ENCODE data around the gene KIAA1586. TPM values are rescaled to one million over a fixed set of nuclear protein-coding genes. Genes with fewer than 3 reads are reported as not detected.
"Not testable (repeated sequence)": the region's sequence is repeated elsewhere in the genome, so short reads cannot be mapped to it uniquely, and the experiment has no call there.

KIAA1586 gene
- total RNA-seq, 8 experiments from 2014 or later, result 19.2 to 43.3 (median 26.2) TPM

- Histone ChIP-seq H3K4me1 (replicated peaks in 1 of 2) (peaks cover 0 to 5% of the 10 kb centered on the region in 2 donors), H3K4me3 (no peak overlapping the region), H3K27ac (no peak overlapping the region)
- no peak for ATAC-seq (replicated peaks in 6 of 8)
- in situ Hi-C loops (cut with MboI; ENCODE audit: low pct_unique_long_range_greater_than_20kb in 2 of 9, low sequenced_read_pairs in 9 of 9, unreplicated experiment in 9 of 9), result no loop called here
- WGBS, 10 experiments, result 14 to 100% (median 55%) methylated on average over 1 of the region's 1 CpG
Measured at GRCh38 chr6:57024775-57025174, 21.7 kb upstream of the KIAA1586 start.

- ATAC-seq (replicated peaks in 6 of 8), result no peak
- WGBS, 10 experiments, result 60 to 92% (median 87%) methylated on average over 1 of the region's 1 CpG; no CpG with 5 or more reads in 2 of the 10 experiments
- Histone ChIP-seq H3K4me3 (no peak overlapping the region), H3K27ac (no peak overlapping the region), H3K4me1 (replicated peaks in 1 of 2) (peaks cover 0 to 5% of the 10 kb centered on the region in 2 donors)
- in situ Hi-C loops (cut with MboI; ENCODE audit: low pct_unique_long_range_greater_than_20kb in 2 of 9, low sequenced_read_pairs in 9 of 9, unreplicated experiment in 9 of 9), result no loop called here
Measured at GRCh38 chr6:57026001-57026400, 20.5 kb upstream of the KIAA1586 start.

- Histone ChIP-seq H3K4me1 (replicated peaks in 1 of 2) (peaks cover 0 to 5% of the 10 kb centered on the region in 2 donors), H3K27ac (no peak overlapping the region), H3K4me3 (no peak overlapping the region)
- WGBS, 10 experiments, result 43 to 100% (median 88%) methylated on average over 1 to 3 of the region's 3 CpGs
- in situ Hi-C loops (cut with MboI; ENCODE audit: low pct_unique_long_range_greater_than_20kb in 2 of 9, low sequenced_read_pairs in 9 of 9, unreplicated experiment in 9 of 9), result no loop called here
- no peak for ATAC-seq (replicated peaks in 6 of 8)
Measured at GRCh38 chr6:57027301-57027700, 19.2 kb upstream of the KIAA1586 start.

- in situ Hi-C loops (cut with MboI; ENCODE audit: low pct_unique_long_range_greater_than_20kb in 2 of 9, low sequenced_read_pairs in 9 of 9, unreplicated experiment in 9 of 9), result no loop called here
- Histone ChIP-seq H3K4me1 (replicated peaks in 1 of 2) (peaks cover 0 to 5% of the 10 kb centered on the region in 2 donors), H3K27ac (no peak overlapping the region), H3K4me3 (no peak overlapping the region)
- ATAC-seq (replicated peaks in 6 of 8), result no peak
- 89 to 100% (median 96%) methylated on average over 3 to 8 of the region's 9 CpGs; no CpG with 5 or more reads in 2 of the 10 experiments for WGBS, 10 experiments
Measured at GRCh38 chr6:57029213-57029612, 17.3 kb upstream of the KIAA1586 start.

GRCh38 chr6:57033228-57033627 is 13.3 kb upstream of the KIAA1586 start:
- H3K27ac ChIP-seq, result no peak overlapping the region
- 67 to 100% (median 93%) methylated on average over 1 to 3 of the region's 3 CpGs; no CpG with 5 or more reads in 1 of the 10 experiments for WGBS, 10 experiments
- ATAC-seq (replicated peaks in 6 of 8), result no peak
- no peak overlapping the region for H3K4me3 ChIP-seq
- H3K4me1 ChIP-seq (replicated peaks in 1 of 2), result peaks cover 0 to 3% of the 10 kb centered on the region in 2 donors
- in situ Hi-C loops (cut with MboI; ENCODE audit: low pct_unique_long_range_greater_than_20kb in 2 of 9, low sequenced_read_pairs in 9 of 9, unreplicated experiment in 9 of 9), result no loop called here

GRCh38 chr6:57035549-57035948 is 10.9 kb upstream of the KIAA1586 start:
- no peak for ATAC-seq (replicated peaks in 6 of 8)
- Histone ChIP-seq H3K4me3 (no peak overlapping the region), H3K4me1 (replicated peaks in 1 of 2) (no peaks in the 10 kb centered on the region), H3K27ac (no peak overlapping the region)
- in situ Hi-C loops (cut with MboI; ENCODE audit: low pct_unique_long_range_greater_than_20kb in 2 of 9, low sequenced_read_pairs in 9 of 9, unreplicated experiment in 9 of 9), result no loop called here
- 0 to 33% (median 22%) methylated on average over 1 to 3 of the region's 3 CpGs; no CpG with 5 or more reads in 1 of the 10 experiments for WGBS, 10 experiments

- no peaks in the 10 kb centered on the region for H3K4me1 ChIP-seq (replicated peaks in 1 of 2)
- in situ Hi-C loops (cut with MboI; ENCODE audit: low pct_unique_long_range_greater_than_20kb in 2 of 9, low sequenced_read_pairs in 9 of 9, unreplicated experiment in 9 of 9), result no loop called here
- no peak overlapping the region for H3K27ac ChIP-seq
- H3K4me3 ChIP-seq, result no peak overlapping the region
- ATAC-seq (replicated peaks in 6 of 8), result no peak
- 20 to 100% (median 88%) methylated on average over 1 to 2 of the region's 2 CpGs; no CpG with 5 or more reads in 2 of the 10 experiments for WGBS, 10 experiments
Measured at GRCh38 chr6:57038906-57039305, 7.6 kb upstream of the KIAA1586 start.

- H3K27ac ChIP-seq, result no peak overlapping the region
- in situ Hi-C loops (cut with MboI; ENCODE audit: low pct_unique_long_range_greater_than_20kb in 2 of 9, low sequenced_read_pairs in 9 of 9, unreplicated experiment in 9 of 9), result no loop called here
- 33 to 86% (median 68%) methylated on average over 1 to 5 of the region's 5 CpGs; no CpG with 5 or more reads in 4 of the 10 experiments for WGBS, 10 experiments
- peak in 1 of 8 experiments; percentile 72 for ATAC-seq (replicated peaks in 6 of 8)
- no peak overlapping the region for H3K4me3 ChIP-seq
- H3K4me1 ChIP-seq (replicated peaks in 1 of 2), result no peaks in the 10 kb centered on the region
Measured at GRCh38 chr6:57040011-57040410, 6.5 kb upstream of the KIAA1586 start.

GRCh38 chr6:57044061-57044460 is 2.4 kb upstream of the KIAA1586 start:
- H3K4me3 ChIP-seq; in situ Hi-C loops (cut with MboI; ENCODE audit: low pct_unique_long_range_greater_than_20kb in 2 of 9, low sequenced_read_pairs in 9 of 9, unreplicated experiment in 9 of 9); ATAC-seq (replicated peaks in 6 of 8); H3K27ac ChIP-seq: not testable (repeated sequence)
- peaks cover 8 to 11% of the 10 kb centered on the region in 2 donors for H3K4me1 ChIP-seq (replicated peaks in 1 of 2)
- 33 to 100% (median 100%) methylated on average over 1 of the region's 1 CpG; no CpG with 5 or more reads in 1 of the 10 experiments for WGBS, 10 experiments

GRCh38 chr6:57044568-57044967 is 1.9 kb upstream of the KIAA1586 start:
- no peak overlapping the region for H3K27ac ChIP-seq
- no peak overlapping the region for H3K4me3 ChIP-seq
- in situ Hi-C loops (cut with MboI; ENCODE audit: low pct_unique_long_range_greater_than_20kb in 2 of 9, low sequenced_read_pairs in 9 of 9, unreplicated experiment in 9 of 9), result no loop called here
- 40 to 100% (median 80%) methylated on average over 1 of the region's 2 CpGs; no CpG with 5 or more reads in 3 of the 10 experiments for whole genome bisulfite sequencing, 10 experiments
- ATAC-seq (replicated peaks in 6 of 8), result no peak
- peaks cover 11 to 16% of the 10 kb centered on the region in 2 donors for H3K4me1 ChIP-seq (replicated peaks in 1 of 2)

- in situ Hi-C loops (cut with MboI; ENCODE audit: low pct_unique_long_range_greater_than_20kb in 2 of 9, low sequenced_read_pairs in 9 of 9, unreplicated experiment in 9 of 9); H3K27ac ChIP-seq; H3K4me3 ChIP-seq: not testable (repeated sequence)
- no CpG with 5 or more reads among the region's 5 CpGs for WGBS, 10 experiments
- H3K4me1 ChIP-seq (replicated peaks in 1 of 2), result peaks cover 11 to 19% of the 10 kb centered on the region in 2 donors
- ATAC-seq (replicated peaks in 6 of 8), result peak in 3 of 8 experiments; percentile 2 to 4 (median 3)
Measured at GRCh38 chr6:57047257-57047585, 728 bp downstream of the KIAA1586 start.

- ATAC-seq (replicated peaks in 6 of 8); in situ Hi-C loops (cut with MboI; ENCODE audit: low pct_unique_long_range_greater_than_20kb in 2 of 9, low sequenced_read_pairs in 9 of 9, unreplicated experiment in 9 of 9); H3K27ac ChIP-seq: not testable (repeated sequence)
- Histone ChIP-seq H3K4me3 (peak overlapping the region; percentile 31 to 43 (median 39)), H3K4me1 (replicated peaks in 1 of 2) (peaks cover 11 to 19% of the 10 kb centered on the region in 2 donors)
- WGBS, 10 experiments, result 27 to 84% (median 43%) methylated on average over 3 to 4 of the region's 6 CpGs; no CpG with 5 or more reads in 5 of the 10 experiments
Measured at GRCh38 chr6:57047859-57048258, 1.4 kb downstream of the KIAA1586 start.

- H3K27ac ChIP-seq, result no peak overlapping the region
- ATAC-seq (replicated peaks in 6 of 8), result no peak
- in situ Hi-C loops (cut with MboI; ENCODE audit: low pct_unique_long_range_greater_than_20kb in 2 of 9, low sequenced_read_pairs in 9 of 9, unreplicated experiment in 9 of 9), result no loop called here
- H3K4me3 ChIP-seq, result peak overlapping the region; percentile 31 to 43 (median 39)
- WGBS, 10 experiments, result 4 to 87% (median 25%) methylated on average over 2 to 5 of the region's 5 CpGs
- peaks cover 11 to 19% of the 10 kb centered on the region in 2 donors for H3K4me1 ChIP-seq (replicated peaks in 1 of 2)
Measured at GRCh38 chr6:57048577-57048976, 2.1 kb downstream of the KIAA1586 start.

GRCh38 chr6:57063847-57064246 is 17.4 kb downstream of the KIAA1586 start:
- Histone ChIP-seq H3K27ac (no peak overlapping the region), H3K4me3 (no peak overlapping the region), H3K4me1 (replicated peaks in 1 of 2) (peaks cover 0 to 2% of the 10 kb centered on the region in 2 donors)
- ATAC-seq (replicated peaks in 6 of 8), result peak in 1 of 8 experiments; percentile 36
- in situ Hi-C loops (cut with MboI; ENCODE audit: low pct_unique_long_range_greater_than_20kb in 2 of 9, low sequenced_read_pairs in 9 of 9, unreplicated experiment in 9 of 9), result no loop called here
- 56 to 100% (median 82%) methylated on average over 1 to 3 of the region's 3 CpGs for WGBS, 10 experiments

Measured in motor neuron (in vitro differentiated cells).